Ishikawa (cell line): ENCODE results near the gene METTL15.

ENCODE experiments used
- CEBPB ChIP-seq: IDR thresholded peaks from 2 replicates; pipeline ENCODE4 v1.6.1; 2012
- FOXM1 ChIP-seq: IDR thresholded peaks from 2 replicates; pipeline ENCODE4 v1.6.1; 2012; ENCODE audit warnings: low read depth, borderline replicate concordance
- NFIC ChIP-seq: IDR thresholded peaks from 2 replicates; pipeline ENCODE4 v1.6.1; 2012
- TAF1 ChIP-seq: IDR thresholded peaks from 2 replicates; pipeline ENCODE4 v1.6.1; 2012; ENCODE audit warnings: low read depth, mild to moderate bottlenecking
- YY1 ChIP-seq: IDR thresholded peaks from 2 replicates; pipeline ENCODE4 v1.6.1; 2012; ENCODE audit warnings: low read depth
- ZBTB7A ChIP-seq: IDR thresholded peaks from 2 replicates; pipeline ENCODE4 v1.6.1; 2012; ENCODE audit warnings: low read depth
- TF ChIP-seq, protein P1 (sequence below): IDR thresholded peaks from 2 replicates; pipeline ENCODE4 v1.6.1; 2012; ENCODE audit warnings: low read depth, mild to moderate bottlenecking

DNA sequence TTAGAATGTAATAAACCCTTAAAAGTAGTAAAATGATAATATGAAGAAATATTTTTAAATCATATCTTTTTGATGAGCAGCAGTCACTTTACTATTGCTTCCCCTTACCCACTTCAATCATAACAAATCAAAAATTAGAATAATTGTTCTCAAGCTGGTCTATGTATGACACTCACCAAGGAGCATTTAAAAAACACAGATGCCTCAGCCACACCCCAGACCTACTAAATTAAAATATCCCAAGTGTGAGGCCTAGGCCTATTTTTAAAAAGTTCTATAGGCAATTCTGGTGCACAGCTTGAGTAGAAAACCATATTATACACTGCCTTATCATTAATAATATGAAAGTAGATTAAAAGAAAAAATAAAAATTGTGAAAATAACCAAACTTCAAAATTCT, 15.4 kb upstream of the METTL15 start:
- TF ChIP-seq YY1 (no peak), NFIC (no peak), TAF1 (no peak), CEBPB (no peak), FOXM1 (no peak), ZBTB7A (no peak)
- TF ChIP-seq, protein P1, sequence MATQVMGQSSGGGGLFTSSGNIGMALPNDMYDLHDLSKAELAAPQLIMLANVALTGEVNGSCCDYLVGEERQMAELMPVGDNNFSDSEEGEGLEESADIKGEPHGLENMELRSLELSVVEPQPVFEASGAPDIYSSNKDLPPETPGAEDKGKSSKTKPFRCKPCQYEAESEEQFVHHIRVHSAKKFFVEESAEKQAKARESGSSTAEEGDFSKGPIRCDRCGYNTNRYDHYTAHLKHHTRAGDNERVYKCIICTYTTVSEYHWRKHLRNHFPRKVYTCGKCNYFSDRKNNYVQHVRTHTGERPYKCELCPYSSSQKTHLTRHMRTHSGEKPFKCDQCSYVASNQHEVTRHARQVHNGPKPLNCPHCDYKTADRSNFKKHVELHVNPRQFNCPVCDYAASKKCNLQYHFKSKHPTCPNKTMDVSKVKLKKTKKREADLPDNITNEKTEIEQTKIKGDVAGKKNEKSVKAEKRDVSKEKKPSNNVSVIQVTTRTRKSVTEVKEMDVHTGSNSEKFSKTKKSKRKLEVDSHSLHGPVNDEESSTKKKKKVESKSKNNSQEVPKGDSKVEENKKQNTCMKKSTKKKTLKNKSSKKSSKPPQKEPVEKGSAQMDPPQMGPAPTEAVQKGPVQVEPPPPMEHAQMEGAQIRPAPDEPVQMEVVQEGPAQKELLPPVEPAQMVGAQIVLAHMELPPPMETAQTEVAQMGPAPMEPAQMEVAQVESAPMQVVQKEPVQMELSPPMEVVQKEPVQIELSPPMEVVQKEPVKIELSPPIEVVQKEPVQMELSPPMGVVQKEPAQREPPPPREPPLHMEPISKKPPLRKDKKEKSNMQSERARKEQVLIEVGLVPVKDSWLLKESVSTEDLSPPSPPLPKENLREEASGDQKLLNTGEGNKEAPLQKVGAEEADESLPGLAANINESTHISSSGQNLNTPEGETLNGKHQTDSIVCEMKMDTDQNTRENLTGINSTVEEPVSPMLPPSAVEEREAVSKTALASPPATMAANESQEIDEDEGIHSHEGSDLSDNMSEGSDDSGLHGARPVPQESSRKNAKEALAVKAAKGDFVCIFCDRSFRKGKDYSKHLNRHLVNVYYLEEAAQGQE = no peak
